Hypothalamus (tissue), 51 donors: Measurements from ENCODE around the gene PPIE.

Experiments
- DNase-seq, 51 donors: peaks; one replicate each; lab custom pipeline; 2025; lab: John Stamatoyannopoulos, UW

The PPIE gene

DNA sequence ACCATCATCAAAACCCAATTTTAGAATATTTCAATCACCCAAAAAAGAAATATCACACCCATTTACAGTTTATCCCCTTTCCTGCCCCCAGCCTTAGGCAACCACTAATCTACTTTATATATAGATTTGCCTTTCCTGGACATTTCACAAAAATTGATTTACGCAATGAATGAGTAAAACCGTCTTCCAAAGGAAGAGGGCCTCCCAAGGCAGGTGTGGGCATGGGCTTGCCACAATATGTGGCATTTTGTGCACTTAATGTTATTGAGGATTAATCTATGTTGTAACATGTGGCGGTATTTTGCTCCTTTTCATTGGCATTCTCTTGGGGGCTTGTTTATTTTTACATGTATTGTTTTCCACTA, 61.8 kb downstream of the PPIE start:
- DNase-seq = no peak

DNA sequence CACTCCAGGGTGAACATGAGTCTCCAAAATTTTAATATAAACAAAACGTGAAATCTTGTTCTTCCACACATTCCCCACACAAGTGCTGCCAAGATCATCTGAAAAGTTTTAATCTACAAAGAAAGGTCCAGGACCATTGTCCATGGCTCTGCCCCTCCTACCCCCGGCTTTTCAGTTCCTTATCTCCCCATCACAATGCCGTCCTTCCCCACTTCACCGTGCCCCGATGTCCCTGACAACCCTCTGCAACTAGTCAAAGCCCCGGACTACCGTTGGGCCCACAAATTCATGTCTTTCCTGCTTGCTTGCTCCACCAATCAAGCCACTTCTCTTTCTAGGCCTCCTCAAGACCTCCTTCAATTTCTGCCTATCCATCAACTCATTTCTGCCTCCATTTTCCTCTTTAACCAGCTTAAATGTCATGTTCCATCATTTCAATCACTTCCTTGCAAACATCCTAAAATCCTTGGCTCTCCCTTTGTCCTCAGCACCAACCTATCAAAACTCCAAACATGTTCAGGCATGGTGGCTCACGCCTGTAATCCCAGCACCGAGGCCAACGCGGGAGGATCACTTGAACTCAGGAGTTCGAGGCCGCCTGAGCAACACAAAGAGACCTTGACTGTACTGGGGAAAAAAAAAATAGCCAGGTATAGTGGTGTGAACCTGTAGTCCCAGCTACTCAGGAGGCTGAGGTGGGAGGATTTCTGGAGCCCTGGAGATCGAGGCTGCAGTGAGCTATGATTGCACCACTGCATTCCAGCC, 64.0 kb downstream of the PPIE start:
- DNase-seq = no peak

DNA sequence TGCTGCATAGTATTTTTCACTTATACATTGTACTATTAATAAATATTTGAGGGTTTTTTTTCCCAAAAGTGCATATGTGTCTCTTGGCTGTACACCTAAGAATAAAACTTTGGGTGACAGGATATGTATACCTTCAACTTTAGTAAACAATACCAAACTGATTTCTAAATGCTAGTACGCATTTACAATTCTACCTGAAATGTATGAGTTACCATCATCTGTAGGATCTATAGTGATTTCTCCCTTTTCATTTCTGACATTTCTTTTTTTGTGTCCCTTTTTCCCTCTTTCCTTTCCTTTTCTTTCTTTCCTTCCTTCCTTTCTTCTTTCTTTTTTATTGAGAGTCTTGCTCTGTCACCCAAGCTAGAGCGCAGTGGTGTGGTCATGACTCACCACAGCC, 66.7 kb downstream of the PPIE start:
- DNase-seq = no peak

DNA sequence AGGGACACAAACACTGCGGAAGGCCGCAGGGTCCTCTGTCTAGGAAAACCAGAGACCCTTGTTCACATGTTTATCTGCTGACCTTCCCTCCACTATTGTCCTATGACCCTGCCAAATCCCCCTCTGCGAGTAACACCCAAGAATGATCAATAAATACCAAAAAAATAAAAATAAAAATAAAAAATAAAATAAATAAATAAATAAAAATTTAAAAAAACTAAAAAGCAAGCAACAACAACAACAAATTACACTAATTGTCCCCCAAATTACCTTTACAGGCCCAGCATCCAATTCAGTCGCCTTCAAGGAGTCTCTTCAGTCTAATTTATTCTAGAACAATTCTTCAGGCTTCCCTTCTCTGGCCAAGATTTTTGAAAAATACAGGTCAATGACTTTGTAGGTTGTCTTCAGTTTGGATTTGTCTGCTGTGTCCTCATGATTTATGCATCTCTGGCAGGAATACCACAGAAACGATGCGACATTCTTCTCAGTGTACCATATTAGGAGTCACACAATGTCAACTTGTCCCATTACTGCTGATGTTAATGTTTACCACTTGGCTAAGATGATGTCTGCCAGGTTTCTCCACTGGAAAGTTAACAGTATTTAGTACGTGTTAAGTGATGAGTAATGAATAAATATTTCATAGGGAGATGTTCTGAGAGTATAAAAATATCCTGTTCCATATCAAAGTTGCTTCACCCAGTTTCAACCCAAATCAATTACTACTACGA, 70.3 kb downstream of the PPIE start:
- no peak for DNase-seq

DNA sequence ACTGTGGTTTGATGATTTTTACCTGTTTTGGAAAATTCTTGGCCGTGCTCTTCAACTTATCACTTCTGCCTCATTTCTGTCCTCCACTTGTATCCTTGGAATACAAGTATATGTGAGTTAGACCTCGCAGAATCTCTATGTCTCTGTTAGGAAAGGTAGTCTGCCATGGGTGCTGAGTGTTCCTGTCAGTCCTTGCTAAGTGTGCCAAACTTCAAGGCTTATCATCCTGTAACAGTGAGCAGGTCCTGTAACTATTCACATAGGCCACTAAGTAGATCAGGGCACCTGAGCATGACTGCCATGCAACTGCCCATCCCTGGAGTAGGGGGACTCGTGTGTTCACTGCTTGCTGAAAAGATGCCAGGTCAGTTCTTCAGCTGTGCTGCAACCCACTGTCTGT, 74.2 kb downstream of the PPIE start:
- no peak for DNase-seq
